ENCODE results near the gene LHFPL6. TPM values are rescaled to one million over a fixed set of nuclear protein-coding genes. Genes with fewer than 3 reads are reported as not detected.
"Not testable (repeated sequence)": the region's sequence is repeated elsewhere in the genome, so short reads cannot be mapped to it uniquely, and the experiment has no call there.

The LHFPL6 gene
- total RNA-seq, 1 donor from 2014 or later, result 38.5 TPM

DNA sequence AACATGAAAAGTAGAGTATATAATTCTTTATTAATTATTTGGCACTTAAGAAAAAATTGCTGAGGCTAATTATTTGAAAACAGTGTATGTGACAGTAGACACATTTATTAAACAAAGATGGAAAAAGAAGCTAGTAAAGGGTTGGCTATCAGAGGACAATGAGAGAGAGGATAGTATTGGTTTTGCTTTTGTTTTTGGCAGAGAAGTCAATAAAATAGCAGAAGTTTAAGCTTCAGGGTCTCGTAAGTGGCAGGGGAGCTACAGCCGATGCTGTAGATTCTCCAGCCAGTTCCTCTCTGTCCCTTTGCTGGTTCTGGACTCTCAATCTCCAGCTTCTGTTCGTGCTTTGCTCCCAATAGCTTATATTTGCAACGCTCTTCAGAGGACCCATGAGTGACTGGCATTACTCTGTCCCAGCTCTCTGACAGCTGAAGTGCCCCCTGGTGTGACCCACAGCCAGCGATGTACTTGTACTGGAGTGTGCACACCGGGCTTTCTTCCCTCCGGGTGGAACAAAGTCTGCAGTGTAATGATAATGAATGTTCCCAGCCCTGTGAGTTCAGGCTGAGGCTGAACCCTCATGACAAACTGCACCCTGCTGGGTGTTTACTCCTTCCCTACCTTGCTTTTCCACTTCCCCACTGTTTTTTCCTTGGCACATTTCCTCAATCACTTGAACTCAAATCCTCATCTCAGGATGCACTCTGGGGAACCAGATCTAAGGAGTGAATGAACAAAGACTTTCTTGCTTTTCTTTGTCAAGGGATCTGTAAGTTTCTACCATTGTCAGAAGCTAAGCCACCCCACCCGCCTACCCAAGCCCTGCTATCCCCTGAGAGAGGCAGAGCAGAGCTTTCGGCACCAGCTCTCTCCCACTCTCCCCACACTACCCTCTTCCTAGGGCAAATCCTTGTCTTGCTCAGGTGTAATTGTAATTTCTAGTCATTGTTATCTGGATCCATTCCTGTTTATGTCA lies 254.8 kb downstream of the LHFPL6 start:
- H3K27ac Mint-ChIP-seq (ENCODE audit: unreplicated experiment), result no peak overlapping the region
- no peak overlapping the region for H3K4me3 Mint-ChIP-seq (ENCODE audit: unreplicated experiment)
- peaks cover 18% of the 10 kb centered on the region for H3K4me1 Mint-ChIP-seq (ENCODE audit: unreplicated experiment)

DNA sequence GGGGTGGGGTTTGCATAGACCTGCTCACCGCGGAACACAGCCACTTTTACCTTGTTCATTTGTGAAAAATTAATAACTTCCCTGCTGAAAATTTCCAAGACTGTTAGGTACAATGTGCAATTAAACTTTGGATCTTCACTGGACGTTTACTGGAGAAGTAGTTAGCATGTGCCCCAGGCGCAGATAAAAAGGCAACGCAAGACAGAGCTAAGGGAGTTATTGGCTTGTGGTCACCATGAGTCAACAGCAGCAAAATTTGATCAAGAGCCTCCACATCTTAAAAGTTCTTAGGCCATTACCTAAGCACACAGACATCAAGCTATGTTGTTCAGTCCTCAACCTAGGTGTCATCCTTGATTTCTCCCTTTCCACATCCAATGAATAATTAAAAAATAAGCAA lies 257.0 kb downstream of the LHFPL6 start:
- no peaks in the 10 kb centered on the region for H3K36me3 Mint-ChIP-seq (ENCODE audit: low read depth, unreplicated experiment)
- H3K27ac Mint-ChIP-seq (ENCODE audit: unreplicated experiment), result no peak overlapping the region
- no peaks in the 10 kb centered on the region for H3K9me3 Mint-ChIP-seq (ENCODE audit: unreplicated experiment)
- peaks cover 4% of the 10 kb centered on the region for H3K27me3 Mint-ChIP-seq (ENCODE audit: unreplicated experiment)
- no peak overlapping the region for H3K4me3 Mint-ChIP-seq (ENCODE audit: unreplicated experiment)
- H3K4me1 Mint-ChIP-seq (ENCODE audit: unreplicated experiment), result peaks cover 18% of the 10 kb centered on the region
- no peak for DNase-seq (ENCODE audit: low spot score)
- TF ChIP-seq CTCF (IDR thresholded peaks at IDR 0.05; ENCODE audit: unreplicated experiment), result no peak

More for the DNA sequence above, 254.8 kb downstream of the LHFPL6 start:
- no peaks in the 10 kb centered on the region for H3K36me3 Mint-ChIP-seq (ENCODE audit: low read depth, unreplicated experiment)
- no peak for DNase-seq (ENCODE audit: low spot score)
- H3K27me3 Mint-ChIP-seq (ENCODE audit: unreplicated experiment), result peaks cover 4% of the 10 kb centered on the region
- TF ChIP-seq CTCF (IDR thresholded peaks at IDR 0.05; ENCODE audit: unreplicated experiment), result no peak
- H3K9me3 Mint-ChIP-seq (ENCODE audit: unreplicated experiment), result no peaks in the 10 kb centered on the region

DNA sequence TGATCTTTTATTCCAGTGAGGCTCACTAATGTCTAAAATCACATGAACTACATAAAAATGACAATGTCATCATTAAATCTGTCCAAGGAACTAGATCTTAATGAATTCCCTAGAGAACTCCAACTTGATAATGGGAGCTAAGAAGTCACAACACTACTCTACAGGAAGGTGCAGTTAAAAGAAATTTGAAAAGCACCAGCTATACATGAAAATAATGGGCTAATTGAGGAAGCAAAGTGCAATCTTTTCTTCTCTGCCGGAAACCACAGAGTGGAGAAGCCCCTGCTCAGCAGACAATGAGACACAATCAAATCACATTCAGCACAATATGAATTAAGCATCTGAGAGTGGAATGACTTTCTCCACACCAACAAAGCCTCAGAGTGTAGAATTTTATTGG lies 261.7 kb downstream of the LHFPL6 start:
- no peak overlapping the region for H3K4me3 Mint-ChIP-seq (ENCODE audit: unreplicated experiment)
- no peak overlapping the region for H3K27ac Mint-ChIP-seq (ENCODE audit: unreplicated experiment)
- TF ChIP-seq CTCF (IDR thresholded peaks at IDR 0.05; ENCODE audit: unreplicated experiment), result no peak

GRCh38 chr13:39338114-39338513 lies 264.9 kb downstream of the LHFPL6 start:
- not testable (repeated sequence) for H3K27ac Mint-ChIP-seq (ENCODE audit: unreplicated experiment); H3K27me3 Mint-ChIP-seq (ENCODE audit: unreplicated experiment); H3K4me3 Mint-ChIP-seq (ENCODE audit: unreplicated experiment); H3K9me3 Mint-ChIP-seq (ENCODE audit: unreplicated experiment); H3K4me1 Mint-ChIP-seq (ENCODE audit: unreplicated experiment); H3K36me3 Mint-ChIP-seq (ENCODE audit: low read depth, unreplicated experiment); DNase-seq (ENCODE audit: low spot score)

More for the DNA sequence above, 261.7 kb downstream of the LHFPL6 start:
- Mint-ChIP-seq H3K27me3 (ENCODE audit: unreplicated experiment) (peaks cover 3% of the 10 kb centered on the region), H3K36me3 (ENCODE audit: low read depth, unreplicated experiment) (no peaks in the 10 kb centered on the region), H3K4me1 (ENCODE audit: unreplicated experiment) (no peaks in the 10 kb centered on the region), H3K9me3 (ENCODE audit: unreplicated experiment) (no peaks in the 10 kb centered on the region)
- DNase-seq (ENCODE audit: low spot score), result no peak

DNA sequence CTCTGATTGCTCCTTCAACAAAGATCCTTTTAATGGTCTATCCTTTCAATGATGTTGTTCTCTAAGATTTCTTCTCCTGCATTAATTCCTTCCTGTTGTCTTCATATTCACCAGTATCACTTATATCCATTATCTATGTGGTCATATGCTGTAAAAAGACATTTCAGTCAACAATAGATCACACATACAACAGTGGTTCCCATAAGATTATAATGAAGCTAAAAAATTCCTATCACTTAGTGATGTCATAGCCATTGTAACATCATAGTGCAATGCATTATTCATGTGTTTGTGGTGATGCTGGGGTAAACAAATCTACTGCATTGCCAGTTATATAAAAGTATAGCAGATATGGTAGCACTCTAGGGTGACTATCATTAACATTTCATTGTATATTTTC lies 266.1 kb downstream of the LHFPL6 start:
- Mint-ChIP-seq H3K27me3 (ENCODE audit: unreplicated experiment) (peaks cover 3% of the 10 kb centered on the region), H3K36me3 (ENCODE audit: low read depth, unreplicated experiment) (peaks cover 3% of the 10 kb centered on the region), H3K4me1 (ENCODE audit: unreplicated experiment) (no peaks in the 10 kb centered on the region)

More for the DNA sequence above, 266.1 kb downstream of the LHFPL6 start:
- no peak for DNase-seq (ENCODE audit: low spot score)
- Mint-ChIP-seq H3K27ac (ENCODE audit: unreplicated experiment) (no peak overlapping the region), H3K9me3 (ENCODE audit: unreplicated experiment) (no peaks in the 10 kb centered on the region), H3K4me3 (ENCODE audit: unreplicated experiment) (no peak overlapping the region)
- TF ChIP-seq CTCF (IDR thresholded peaks at IDR 0.05; ENCODE audit: unreplicated experiment), result no peak
